ENCODE measurements around the gene CNOT6. TPM values are rescaled to one million over a fixed set of nuclear protein-coding genes. Genes with fewer than 3 reads are reported as not detected.

CNOT6 gene
- total RNA-seq, 1 experiment from 2014 or later: 48.8 TPM

- Histone ChIP-seq H2AFZ (no peak overlapping the region), H3K79me2 (ENCODE audit: low read depth) (no peaks in the 10 kb centered on the region), H4K20me1 (ENCODE audit: insufficient read depth) (no peaks in the 10 kb centered on the region), H3K27ac (no peak overlapping the region), H3F3A (ENCODE audit: insufficient read depth, low read depth) (no peaks in the 10 kb centered on the region), H3K4me1 (replicated peaks; ENCODE audit: insufficient read depth) (no peaks in the 10 kb centered on the region; the same call in 1 of the 2 replicates), H3K9me3 (ENCODE audit: insufficient read depth, low read depth) (no peaks in the 10 kb centered on the region), H3K9me2 (ENCODE audit: insufficient read depth) (no peaks in the 10 kb centered on the region), H3K4me2 (peak overlapping the region; percentile 2; the same call in 1 of the 2 replicates), H3K36me3 (ENCODE audit: low read depth) (no peaks in the 10 kb centered on the region), H3K27me3 (ENCODE audit: insufficient read depth, low read depth) (no peaks in the 10 kb centered on the region), H3K4me3 (no peak overlapping the region)
- intact Hi-C loops (cut with micrococcal nuclease; ENCODE audit: unreplicated experiment): loop anchor here (1.0 kb wide), 3 partner anchors 137 to 343 kb away; no protein-coding TSS in a partner anchor
- POLR2A ChIA-PET (ENCODE audit: unreplicated experiment): interaction anchor here (0.6 to 0.7 kb wide), 3 partner anchors 135 to 174 kb away, joined by 4 to 16 read pairs (median 6); no protein-coding TSS in a partner anchor
- CTCF ChIA-PET: interaction anchor here (0.9 kb wide), 1 partner anchor 258 kb away, joined by 3 read pairs; the partner anchor contains the start of gene RASGEF1C
- TF ChIP-seq EZH2 (IDR thresholded peaks at IDR 0.05; ENCODE audit: low read depth) (no peak), CTCF (conservative IDR thresholded peaks at IDR 0.05) (no peak)
- no TSS peak for BruUV-seq (replicated peaks)
- peak; percentile 44 to 84 for DNase-seq
Measured at GRCh38 chr5:180467028-180467975, 26.9 kb upstream of the CNOT6 start.

- H3K4me3 ChIP-seq: no peak overlapping the region
- no peaks in the 10 kb centered on the region for H4K20me1 ChIP-seq (ENCODE audit: insufficient read depth)
- H3K4me2 ChIP-seq: no peak overlapping the region
- POLR2A ChIA-PET (ENCODE audit: unreplicated experiment): no interaction called here
- H3K9me2 ChIP-seq (ENCODE audit: insufficient read depth): no peaks in the 10 kb centered on the region
- no peak for DNase-seq
- no peaks in the 10 kb centered on the region for H3K27me3 ChIP-seq (ENCODE audit: insufficient read depth, low read depth)
- H3F3A ChIP-seq (ENCODE audit: insufficient read depth, low read depth): no peaks in the 10 kb centered on the region; the same call in 1 of the 2 replicates
- H2AFZ ChIP-seq: no peak overlapping the region
- CTCF ChIA-PET: no interaction called here
- H3K36me3 ChIP-seq (ENCODE audit: low read depth): no peaks in the 10 kb centered on the region
- H3K79me2 ChIP-seq (ENCODE audit: low read depth): no peaks in the 10 kb centered on the region
- intact Hi-C loops (cut with micrococcal nuclease; ENCODE audit: unreplicated experiment): loop anchor here (1.0 kb wide), 3 partner anchors 138 to 344 kb away; no protein-coding TSS in a partner anchor
- no peak overlapping the region for H3K27ac ChIP-seq
- no peak for TF ChIP-seq EZH2 (IDR thresholded peaks at IDR 0.05; ENCODE audit: low read depth)
- no peak for TF ChIP-seq CTCF (conservative IDR thresholded peaks at IDR 0.05)
- no peaks in the 10 kb centered on the region; the same call in 1 of the 2 replicates for H3K4me1 ChIP-seq (replicated peaks; ENCODE audit: insufficient read depth)
- BruUV-seq (replicated peaks): no TSS peak
- no peaks in the 10 kb centered on the region for H3K9me3 ChIP-seq (ENCODE audit: insufficient read depth, low read depth)
Measured at GRCh38 chr5:180467989-180468731, 26.0 kb upstream of the CNOT6 start.
